Panc1 (cell line): Measurements from ENCODE around the gene USP6NL. TPM values are rescaled to one million over a fixed set of nuclear protein-coding genes. Genes with fewer than 3 reads are reported as not detected.

Experiments used
- ATAC-seq: fragments of 200-7000 bp; cut with Tn5 transposase; 2 replicates; pipeline ENCODE4 v1.9.1; 2020; ENCODE audit warnings: mild to moderate bottlenecking, moderate library complexity
- BruUV-seq: library from RNA; stranded (reverse); fragments of 400-500 nt; replicated peaks from 2 replicates; lab custom pipeline; 2021; lab: Mats Ljungman, UMichigan
- CTCF ChIA-PET: fragments of 300-600 bp; sonication (Branson Sonifier 250); formaldehyde crosslinking; loops from one replicate; lab custom pipeline; 2022; ENCODE audit warnings: antibody characterized with exemption; lab: Charles Lee
- POLR2A ChIA-PET: fragments of 300-600 bp; sonication (Branson Sonifier 250); formaldehyde crosslinking; loops from one replicate; lab custom pipeline; 2022; ENCODE audit warnings: antibody characterized with exemption; lab: Charles Lee
- DNase-seq: peaks from one replicate; pipeline ENCODE4 v3.0.0-alpha.2; 2010; ENCODE audit warnings: low read depth, low spot score
- H3K27ac ChIP-seq: 2 replicates; pipeline ENCODE4 v1.5.1; 2011; ENCODE audit warnings: mild to moderate bottlenecking, low read length, inconsistent platforms
- H3K27me3 ChIP-seq: fragments of 200-500 bp; sonication (Bioruptor generic); 2 replicates; pipeline ENCODE4 v1.6.0; 2014; ENCODE audit warnings: low read length, inconsistent platforms; ENCODE audit not compliant: control insufficient read depth, insufficient read depth
- H3K36me3 ChIP-seq: fragments of 200-500 bp; sonication (Bioruptor generic); 2 replicates; pipeline ENCODE4 v1.5.1; 2014; ENCODE audit warnings: inconsistent platforms, mild to moderate bottlenecking, low read length, moderate library complexity; ENCODE audit not compliant: control insufficient read depth, insufficient read depth
- H3K4me1 ChIP-seq: 2 replicates; pipeline ENCODE4 v1.5.1; 2011; ENCODE audit warnings: inconsistent platforms, mild to moderate bottlenecking, low read length, moderate library complexity; ENCODE audit not compliant: control insufficient read depth, insufficient read depth
- H3K4me3 ChIP-seq, 2 experiments: 2 replicates each; pipeline ENCODE4 v1.5.1; 2011 to 2012; ENCODE audit warnings: low read depth in 2 of 2, low read length in 2 of 2, mild to moderate bottlenecking in 2 of 2, inconsistent platforms in 1 of 2, moderate library complexity in 1 of 2
- H3K9me3 ChIP-seq: fragments of 200-500 bp; sonication (Bioruptor generic); 2 replicates; pipeline ENCODE4 v1.5.1; 2014; ENCODE audit warnings: low read depth, mild to moderate bottlenecking, inconsistent platforms, low read length, moderate library complexity; ENCODE audit not compliant: control insufficient read depth, insufficient read depth
- CTCF ChIP-seq: fragments of 450-650 bp; IDR thresholded peaks from 2 replicates; pipeline ENCODE4 v1.5.1; 2017; ENCODE audit warnings: mild to moderate bottlenecking
- POLR2AphosphoS5 ChIP-seq: IDR thresholded peaks from 2 replicates; pipeline ENCODE4 v1.6.1; 2012; ENCODE audit warnings: mild to moderate bottlenecking, low read depth, low read length, moderate library complexity
- REST ChIP-seq, 2 experiments: IDR thresholded peaks; 2 replicates each; pipeline ENCODE4 v1.6.1; 2011 to 2012; ENCODE audit warnings: low read depth in 2 of 2, control low read depth in 1 of 2, low read length in 1 of 2, mild to moderate bottlenecking in 1 of 2, moderate library complexity in 1 of 2; ENCODE audit not compliant: insufficient read depth in 1 of 2
- SIN3A ChIP-seq: IDR thresholded peaks from 2 replicates; pipeline ENCODE4 v1.6.1; 2012; ENCODE audit warnings: low read depth, mild to moderate bottlenecking, low read length, moderate library complexity, borderline replicate concordance; ENCODE audit not compliant: insufficient read depth
- TCF7L2 ChIP-seq: IDR thresholded peaks from 2 replicates; pipeline ENCODE4 v1.6.1; 2011; ENCODE audit warnings: mild to moderate bottlenecking, low read depth, low read length, inconsistent platforms
- in situ Hi-C: cut with HindIII; loops from 2 replicates; pipeline ENCODE4 v1.10.0; 2016; ENCODE audit warnings: low sequenced_read_pairs, low pct_unique_long_range_greater_than_20kb
- intact Hi-C: fragments of 100-400 bp; cut with micrococcal nuclease; formaldehyde crosslinking; loops from one replicate; pipeline ENCODE4 v1.10.0; 2022; ENCODE audit not compliant: unreplicated experiment
- total RNA-seq: library from RNA; stranded (reverse); gene quantifications from one replicate; pipeline ENCODE4 v1.2.1, GENCODE V29; 2021; ENCODE audit not compliant: unreplicated experiment

Gene USP6NL
- total RNA-seq, 1 experiment from 2014 or later = 13.9 TPM

GRCh38 chr10:11535346-11535959 is 76.0 kb downstream of the USP6NL start:
- ATAC-seq (no peak), DNase-seq (no peak)
- in situ Hi-C loops = no loop called here
- no peaks in the 10 kb centered on the region for H3K9me3 ChIP-seq
- H3K27ac ChIP-seq = no peak overlapping the region
- H3K4me3 ChIP-seq = no peak overlapping the region
- no peaks in the 10 kb centered on the region for H3K27me3 ChIP-seq
- peaks cover 9% of the 10 kb centered on the region for H3K4me1 ChIP-seq
- TF ChIP-seq TCF7L2 = no peak
- CTCF ChIA-PET = no interaction called here
- H3K36me3 ChIP-seq = no peaks in the 10 kb centered on the region
- POLR2A ChIA-PET = no interaction called here
- intact Hi-C loops = no loop called here
- no TSS peak for BruUV-seq

- no peaks in the 10 kb centered on the region for H3K36me3 ChIP-seq
- TF ChIP-seq TCF7L2 = no peak
- TF ChIP-seq SIN3A = no peak
- TF ChIP-seq CTCF = peak; percentile 36; the same call in 1 of the 2 replicates
- peak; percentile 71 for ATAC-seq
- no peaks in the 10 kb centered on the region for H3K9me3 ChIP-seq
- BruUV-seq = no TSS peak
- intact Hi-C loops = no loop called here
- no peaks in the 10 kb centered on the region; the same call in 1 of the 2 replicates for H3K4me1 ChIP-seq
- ChIA-PET CTCF (interaction anchor here (0.6 kb wide), 1 partner anchor 140 kb away, joined by 3 read pairs; no protein-coding TSS in a partner anchor), POLR2A (no interaction called here)
- no peak overlapping the region for H3K4me3 ChIP-seq
- no peak overlapping the region for H3K27ac ChIP-seq
- in situ Hi-C loops = no loop called here
- no peak for DNase-seq
- H3K27me3 ChIP-seq = no peaks in the 10 kb centered on the region
These were observed 78.1 kb downstream of the USP6NL start for GRCh38 chr10:11533328-11533781.

- no TSS peak for BruUV-seq
- Histone ChIP-seq H3K27me3 (no peaks in the 10 kb centered on the region), H3K27ac (no peak overlapping the region), H3K36me3 (no peaks in the 10 kb centered on the region), H3K4me3 (no peak overlapping the region), H3K9me3 (no peaks in the 10 kb centered on the region), H3K4me1 (no peaks in the 10 kb centered on the region; the same call in 1 of the 2 replicates)
- no peak for DNase-seq
- TF ChIP-seq REST (IDR thresholded peaks at IDR 0.05; ENCODE audit: insufficient read depth in 1 of 2, low read depth in 2 of 2, low read length in 1 of 2) (no peak), CTCF (no peak), TCF7L2 (no peak), SIN3A (no peak), POLR2AphosphoS5 (no peak)
- in situ Hi-C loops (no loop called here), intact Hi-C loops (no loop called here)
- POLR2A ChIA-PET = no interaction called here
- ATAC-seq = no peak
- CTCF ChIA-PET = interaction anchor here (0.6 kb wide), 1 partner anchor 17 kb away, joined by 3 read pairs; no protein-coding TSS in a partner anchor
These were observed 79.1 kb downstream of the USP6NL start for GRCh38 chr10:11532306-11532705.
